SK-N-MC (cell line): Measurements from ENCODE around the gene ZC3H4.

Experiments used
- DNase-seq: peaks from one replicate; pipeline ENCODE4 v3.0.0-alpha.2; 2011; ENCODE audit warnings: low read depth, low spot score
- H3K27ac ChIP-seq: fragments of 200-600 bp; sonication (generic); 2 replicates; pipeline ENCODE4 v1.5.1; 2016; ENCODE audit warnings: mixed run types
- H3K36me3 ChIP-seq: fragments of 200-600 bp; sonication (generic); 2 replicates; pipeline ENCODE4 v1.6.1; 2017; ENCODE audit warnings: antibody characterized with exemption, low read length, mixed read lengths; ENCODE audit not compliant: insufficient read depth
- H3K4me3 ChIP-seq: fragments of 200-600 bp; sonication (generic); 2 replicates; pipeline ENCODE4 v1.5.1; 2016
- H3K9ac ChIP-seq: fragments of 200-600 bp; sonication (generic); 2 replicates; pipeline ENCODE4 v1.8.0; 2017; ENCODE audit warnings: mixed run types, mixed read lengths; ENCODE audit not compliant: insufficient read length
- H3K9me3 ChIP-seq: fragments of 200-600 bp; sonication (generic); 2 replicates; pipeline ENCODE4 v1.6.1; 2017; ENCODE audit warnings: low read depth, mild to moderate bottlenecking, antibody characterized with exemption, low read length, moderate library complexity, mixed read lengths
- EZH2 ChIP-seq: fragments of 200-600 bp; sonication (generic); IDR thresholded peaks from one replicate; pipeline ENCODE4 v1.6.1; 2017; ENCODE audit warnings: antibody characterized with exemption
- FOXP2 ChIP-seq: optimal IDR thresholded peaks from 2 replicates; pipeline ENCODE3; 2011; ENCODE audit warnings: mild to moderate bottlenecking, moderate library complexity; ENCODE audit not compliant: insufficient read depth; ENCODE audit errors: extremely low read length, control extremely low read depth
- POLR2AphosphoS5 ChIP-seq: IDR thresholded peaks from 2 replicates; pipeline ENCODE4 v1.6.1; 2012; ENCODE audit warnings: mild to moderate bottlenecking, low read depth, low read length, borderline replicate concordance

ZC3H4 gene

DNA sequence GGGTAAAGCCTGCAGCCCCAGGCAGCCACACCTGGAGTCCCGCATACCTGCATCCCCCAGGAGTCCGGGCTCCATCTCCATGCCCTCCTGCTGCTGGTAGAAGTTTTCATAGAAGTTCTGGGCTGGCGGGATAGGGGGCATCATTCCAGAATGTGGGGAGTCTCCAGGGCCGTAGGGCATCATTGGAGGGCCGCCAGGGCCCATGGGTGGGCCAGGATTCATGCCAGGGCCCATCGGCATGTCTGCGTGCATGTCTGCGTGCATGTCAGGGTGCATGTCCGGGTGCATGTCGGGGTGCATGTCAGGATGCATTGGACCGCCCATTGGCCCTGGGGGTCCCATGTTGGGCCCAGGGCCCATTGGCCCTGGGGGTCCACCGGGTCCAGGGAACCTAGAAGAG is 41.8 kb downstream of the ZC3H4 start:
- no peak overlapping the region for H3K27ac ChIP-seq
- no peak for TF ChIP-seq FOXP2
- TF ChIP-seq EZH2: no peak
- TF ChIP-seq POLR2AphosphoS5: no peak
- no peak for DNase-seq
- peaks cover 39% of the 10 kb centered on the region for H3K36me3 ChIP-seq
- H3K9ac ChIP-seq: no peak overlapping the region
- no peak overlapping the region for H3K4me3 ChIP-seq
- no peaks in the 10 kb centered on the region for H3K9me3 ChIP-seq

- TF ChIP-seq FOXP2 (no peak), POLR2AphosphoS5 (no peak), EZH2 (no peak)
- H3K36me3 ChIP-seq: peaks cover 36% of the 10 kb centered on the region
- no peak overlapping the region for H3K4me3 ChIP-seq
- DNase-seq: no peak
- H3K9me3 ChIP-seq: no peaks in the 10 kb centered on the region
- H3K9ac ChIP-seq: no peak overlapping the region
- no peak overlapping the region for H3K27ac ChIP-seq
Observed at GRCh38 chr19:47070756-47071155, 42.8 kb downstream of the ZC3H4 start.

GRCh38 chr19:47069795-47070194 is 43.8 kb downstream of the ZC3H4 start:
- Histone ChIP-seq H3K9ac (no peak overlapping the region), H3K4me3 (no peak overlapping the region), H3K27ac (no peak overlapping the region), H3K9me3 (no peaks in the 10 kb centered on the region), H3K36me3 (peaks cover 40% of the 10 kb centered on the region)
- TF ChIP-seq EZH2: no peak
- no peak for TF ChIP-seq POLR2AphosphoS5
- no peak for TF ChIP-seq FOXP2
- DNase-seq: no peak

GRCh38 chr19:47068876-47069406 is 44.6 kb downstream of the ZC3H4 start:
- Histone ChIP-seq H3K27ac (no peak overlapping the region), H3K36me3 (peaks cover 40% of the 10 kb centered on the region)

DNA sequence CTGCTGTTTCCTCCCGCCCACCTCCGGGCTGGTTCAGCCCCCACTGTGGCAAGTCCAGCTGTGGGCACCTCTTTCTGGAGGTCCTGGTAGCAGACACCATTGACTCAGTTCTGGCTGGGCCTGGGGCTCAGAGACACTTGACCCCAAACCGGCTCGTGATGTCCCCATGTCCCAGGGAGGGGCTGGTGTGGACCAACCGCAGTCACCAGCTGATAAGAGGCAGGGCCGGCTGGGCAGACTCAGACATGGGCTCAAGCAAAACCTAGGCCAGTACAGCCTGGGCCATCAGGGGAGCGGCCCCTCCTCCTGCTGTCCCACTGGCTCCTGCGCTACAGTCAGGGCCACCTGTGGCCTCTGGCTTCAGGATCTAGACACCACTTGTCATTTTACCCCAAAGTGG is 45.3 kb downstream of the ZC3H4 start:
- Histone ChIP-seq H3K9me3 (no peaks in the 10 kb centered on the region), H3K4me3 (no peak overlapping the region), H3K9ac (no peak overlapping the region), H3K27ac (no peak overlapping the region), H3K36me3 (peaks cover 40% of the 10 kb centered on the region)
- DNase-seq: no peak
- TF ChIP-seq EZH2 (no peak), FOXP2 (no peak), POLR2AphosphoS5 (no peak)

More at GRCh38 chr19:47068876-47069406, 44.6 kb downstream of the ZC3H4 start:
- no peak for TF ChIP-seq FOXP2
- TF ChIP-seq POLR2AphosphoS5: no peak
- TF ChIP-seq EZH2: no peak
- Histone ChIP-seq H3K9ac (no peak overlapping the region), H3K4me3 (no peak overlapping the region), H3K9me3 (no peaks in the 10 kb centered on the region)
- no peak for DNase-seq

DNA sequence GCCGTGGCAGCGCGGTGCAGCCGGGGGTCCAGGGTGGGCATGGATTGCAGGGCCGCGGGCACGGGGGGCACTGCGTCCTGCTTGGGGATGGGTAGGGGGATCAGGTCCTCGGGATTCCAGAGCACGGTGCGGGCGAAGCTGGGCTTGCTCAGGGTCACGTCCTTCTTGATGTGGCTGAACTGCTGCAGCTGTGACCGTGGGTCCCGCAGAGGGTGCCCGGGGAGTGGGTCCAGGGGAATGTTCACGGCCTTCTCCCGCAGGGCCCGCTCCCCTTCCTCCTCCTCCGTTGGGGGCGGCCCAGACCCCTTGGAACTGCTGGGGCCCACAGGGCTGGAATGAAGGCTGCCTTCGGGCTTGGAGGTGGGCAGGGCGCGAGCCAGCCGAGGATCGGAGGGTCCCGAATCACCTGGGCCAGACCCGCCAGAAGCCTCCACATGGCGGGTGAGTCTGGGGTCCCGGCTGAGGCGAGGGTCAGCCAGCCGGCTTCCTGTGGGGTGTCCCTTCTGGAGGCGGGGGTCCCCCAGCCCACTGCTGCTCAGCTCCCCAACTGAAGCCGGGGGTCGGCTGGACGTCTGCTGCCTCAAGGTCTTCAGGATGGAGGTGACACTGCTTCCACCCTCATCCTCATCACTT is 46.2 kb downstream of the ZC3H4 start:
- peaks cover 36% of the 10 kb centered on the region for H3K36me3 ChIP-seq
- no peak for TF ChIP-seq POLR2AphosphoS5
- no peak for TF ChIP-seq EZH2
- no peak for TF ChIP-seq FOXP2
- H3K9me3 ChIP-seq: no peaks in the 10 kb centered on the region

GRCh38 chr19:47066376-47067214 is 47.0 kb downstream of the ZC3H4 start:
- no peak overlapping the region for H3K27ac ChIP-seq
- no peak for DNase-seq
- no peak overlapping the region for H3K4me3 ChIP-seq
- no peaks in the 10 kb centered on the region for H3K9me3 ChIP-seq
- TF ChIP-seq FOXP2 (no peak), EZH2 (no peak), POLR2AphosphoS5 (no peak)
- no peak overlapping the region for H3K9ac ChIP-seq
- peaks cover 30% of the 10 kb centered on the region for H3K36me3 ChIP-seq

More for the DNA sequence above, 46.2 kb downstream of the ZC3H4 start:
- no peak for DNase-seq
- H3K4me3 ChIP-seq: no peak overlapping the region
- H3K27ac ChIP-seq: no peak overlapping the region
- H3K9ac ChIP-seq: no peak overlapping the region

GRCh38 chr19:47065242-47065641 is 48.3 kb downstream of the ZC3H4 start:
- Histone ChIP-seq H3K9ac (no peak overlapping the region), H3K9me3 (no peaks in the 10 kb centered on the region), H3K27ac (no peak overlapping the region), H3K4me3 (no peak overlapping the region), H3K36me3 (peaks cover 19% of the 10 kb centered on the region; the same call in 1 of the 2 replicates)
- no peak for DNase-seq
- no peak for TF ChIP-seq EZH2
